IPS-15b (cell line): Measurements from ENCODE around the gene SYNPO.

Source experiments
- H3K27me3 ChIP-seq: one replicate; pipeline ENCODE4 v1.6.1; 2013; ENCODE audit warnings: low read length; ENCODE audit not compliant: control insufficient read depth, insufficient read depth
- H3K36me3 ChIP-seq: one replicate; pipeline ENCODE4 v1.6.1; 2013; ENCODE audit warnings: low read length; ENCODE audit not compliant: control insufficient read depth, insufficient read depth
- H3K4me1 ChIP-seq: one replicate; pipeline ENCODE4 v1.6.1; 2013; ENCODE audit warnings: mild to moderate bottlenecking, low read length; ENCODE audit not compliant: control insufficient read depth, insufficient read depth
- H3K4me3 ChIP-seq: one replicate; pipeline ENCODE4 v1.5.1; 2013; ENCODE audit warnings: low read depth, low read length
- H3K9ac ChIP-seq: one replicate; pipeline ENCODE4 v1.6.1; 2013; ENCODE audit warnings: low read depth, mild to moderate bottlenecking, low read length
- H3K9me3 ChIP-seq: one replicate; pipeline ENCODE4 v1.6.1; 2013; ENCODE audit warnings: mild to moderate bottlenecking, low read length; ENCODE audit not compliant: control insufficient read depth, insufficient read depth

SYNPO gene

GRCh38 chr5:150600616-150601490 is 39.6 kb upstream of the SYNPO start:
- H3K4me3 ChIP-seq, result no peak overlapping the region
- H3K9me3 ChIP-seq, result no peaks in the 10 kb centered on the region
- H3K27me3 ChIP-seq, result no peaks in the 10 kb centered on the region
- no peaks in the 10 kb centered on the region for H3K36me3 ChIP-seq
- peaks cover 2% of the 10 kb centered on the region for H3K4me1 ChIP-seq
- H3K9ac ChIP-seq, result no peak overlapping the region

GRCh38 chr5:150601491-150602345 is 38.7 kb upstream of the SYNPO start:
- no peaks in the 10 kb centered on the region for H3K27me3 ChIP-seq
- H3K4me3 ChIP-seq, result no peak overlapping the region
- H3K36me3 ChIP-seq, result no peaks in the 10 kb centered on the region
- H3K9me3 ChIP-seq, result no peaks in the 10 kb centered on the region
- no peaks in the 10 kb centered on the region for H3K4me1 ChIP-seq
- H3K9ac ChIP-seq, result no peak overlapping the region

GRCh38 chr5:150603052-150603451 is 37.4 kb upstream of the SYNPO start:
- H3K4me1 ChIP-seq, result no peaks in the 10 kb centered on the region
- H3K27me3 ChIP-seq, result no peaks in the 10 kb centered on the region
- H3K9ac ChIP-seq, result no peak overlapping the region
- no peaks in the 10 kb centered on the region for H3K9me3 ChIP-seq
- H3K36me3 ChIP-seq, result no peaks in the 10 kb centered on the region
- H3K4me3 ChIP-seq, result no peak overlapping the region

DNA sequence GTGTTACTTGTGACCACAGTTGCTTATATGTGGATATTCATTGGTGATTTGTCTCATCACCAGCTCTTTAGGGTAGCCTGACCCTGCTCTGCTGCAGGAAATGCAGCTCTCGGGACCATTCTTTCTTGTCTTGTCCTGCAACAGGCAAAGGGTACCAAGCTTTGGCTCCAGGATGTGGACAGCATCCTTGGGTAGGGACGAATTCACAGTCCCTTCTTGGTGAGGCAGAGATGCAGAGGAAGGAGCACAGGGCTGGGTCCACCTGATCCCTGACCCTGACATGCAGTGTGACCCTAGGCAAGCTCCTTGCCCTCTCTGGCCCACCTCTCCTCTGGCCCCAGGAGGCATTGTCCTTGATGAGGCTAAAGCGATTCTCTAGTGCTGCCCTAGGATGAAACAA is 37.0 kb upstream of the SYNPO start:
- no peaks in the 10 kb centered on the region for H3K27me3 ChIP-seq
- no peaks in the 10 kb centered on the region for H3K36me3 ChIP-seq
- H3K9me3 ChIP-seq, result no peaks in the 10 kb centered on the region
- no peak overlapping the region for H3K9ac ChIP-seq
- no peak overlapping the region for H3K4me3 ChIP-seq
- H3K4me1 ChIP-seq, result no peaks in the 10 kb centered on the region

- H3K4me1 ChIP-seq, result no peaks in the 10 kb centered on the region
- no peak overlapping the region for H3K9ac ChIP-seq
- H3K36me3 ChIP-seq, result no peaks in the 10 kb centered on the region
- H3K27me3 ChIP-seq, result no peaks in the 10 kb centered on the region
- H3K4me3 ChIP-seq, result no peak overlapping the region
- H3K9me3 ChIP-seq, result no peaks in the 10 kb centered on the region
Observed at GRCh38 chr5:150604010-150604409, 36.5 kb upstream of the SYNPO start.

DNA sequence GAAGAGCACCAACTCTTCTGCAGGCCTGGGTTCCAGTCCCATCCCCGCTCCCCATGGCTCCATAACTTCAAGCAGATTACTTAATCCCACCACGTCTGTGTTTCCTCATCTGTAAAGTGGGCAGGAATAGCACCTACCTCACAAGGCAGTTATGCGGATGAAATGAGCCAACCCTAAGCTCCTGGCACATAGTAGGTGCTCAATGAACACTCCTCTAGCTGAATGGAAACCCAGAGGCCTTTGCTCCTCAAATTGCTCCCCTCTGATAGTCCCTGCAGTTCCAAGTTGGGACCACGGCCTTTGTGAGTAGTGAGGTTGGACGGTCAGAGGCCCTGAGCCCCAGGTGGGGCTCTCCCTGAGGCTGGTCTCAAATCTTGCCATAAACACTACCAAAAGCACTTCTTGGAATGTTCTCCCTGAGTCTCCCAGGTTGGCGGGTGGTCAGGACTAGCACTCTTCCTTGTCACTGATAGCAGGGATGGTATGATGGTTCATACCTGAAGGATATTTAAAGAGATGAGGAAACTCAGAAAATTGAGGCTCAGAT is 35.5 kb upstream of the SYNPO start:
- Histone ChIP-seq H3K4me3 (no peak overlapping the region), H3K9ac (no peak overlapping the region), H3K4me1 (no peaks in the 10 kb centered on the region), H3K36me3 (no peaks in the 10 kb centered on the region), H3K27me3 (no peaks in the 10 kb centered on the region), H3K9me3 (no peaks in the 10 kb centered on the region)

- H3K9me3 ChIP-seq, result no peaks in the 10 kb centered on the region
- no peak overlapping the region for H3K9ac ChIP-seq
- no peak overlapping the region for H3K4me3 ChIP-seq
- H3K36me3 ChIP-seq, result no peaks in the 10 kb centered on the region
- no peaks in the 10 kb centered on the region for H3K4me1 ChIP-seq
- H3K27me3 ChIP-seq, result no peaks in the 10 kb centered on the region
Observed at GRCh38 chr5:150605546-150605945, 34.9 kb upstream of the SYNPO start.

DNA sequence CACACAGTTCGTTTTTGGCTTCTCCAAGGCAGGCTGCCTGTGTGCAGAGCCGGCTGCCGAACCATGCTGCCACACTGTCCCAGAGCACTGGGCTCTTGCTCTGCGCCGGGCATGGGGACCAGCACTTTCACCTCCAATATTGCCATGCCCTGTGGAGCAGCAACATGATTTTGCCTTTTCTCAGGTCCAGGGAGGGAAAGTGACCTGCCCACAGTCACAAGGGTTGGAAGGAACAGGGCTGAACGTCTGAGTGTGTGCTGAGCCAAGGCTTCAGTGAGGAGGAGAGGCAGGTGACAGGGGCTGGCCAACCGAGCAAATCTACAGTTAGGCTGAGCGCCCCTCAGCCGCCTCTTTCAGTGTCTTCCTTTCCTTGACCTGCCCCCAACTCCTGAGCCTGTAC is 34.0 kb upstream of the SYNPO start:
- no peaks in the 10 kb centered on the region for H3K9me3 ChIP-seq
- H3K4me1 ChIP-seq, result no peaks in the 10 kb centered on the region
- no peak overlapping the region for H3K4me3 ChIP-seq
- H3K36me3 ChIP-seq, result no peaks in the 10 kb centered on the region
- no peak overlapping the region for H3K9ac ChIP-seq
- no peaks in the 10 kb centered on the region for H3K27me3 ChIP-seq

DNA sequence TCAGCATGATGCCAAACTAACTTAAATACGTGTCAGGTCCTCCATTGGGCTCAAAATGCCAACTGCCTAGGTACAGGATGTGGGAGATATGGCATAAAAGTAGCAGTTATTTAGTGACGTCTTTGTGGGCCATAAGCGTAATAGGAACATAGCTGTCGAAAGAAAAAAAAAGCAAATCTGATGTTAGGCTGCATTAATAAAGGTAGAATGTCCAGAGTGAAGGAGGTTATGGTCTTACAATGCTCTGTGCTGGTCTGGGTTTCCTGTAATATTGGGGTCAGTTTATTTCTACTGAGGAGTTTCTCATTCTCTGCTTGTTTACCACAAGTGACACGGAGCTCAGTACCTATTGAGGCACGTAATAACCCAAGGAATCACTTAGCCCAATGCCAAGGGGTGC is 33.4 kb upstream of the SYNPO start:
- Histone ChIP-seq H3K9ac (no peak overlapping the region), H3K36me3 (no peaks in the 10 kb centered on the region), H3K27me3 (no peaks in the 10 kb centered on the region), H3K4me1 (no peaks in the 10 kb centered on the region), H3K4me3 (no peak overlapping the region), H3K9me3 (no peaks in the 10 kb centered on the region)

GRCh38 chr5:150607991-150608390 is 32.5 kb upstream of the SYNPO start:
- H3K36me3 ChIP-seq, result no peaks in the 10 kb centered on the region
- no peaks in the 10 kb centered on the region for H3K27me3 ChIP-seq
- no peak overlapping the region for H3K9ac ChIP-seq
- no peak overlapping the region for H3K4me3 ChIP-seq
- H3K4me1 ChIP-seq, result no peaks in the 10 kb centered on the region
- no peaks in the 10 kb centered on the region for H3K9me3 ChIP-seq

- H3K9ac ChIP-seq, result no peak overlapping the region
- peaks cover 2% of the 10 kb centered on the region for H3K4me1 ChIP-seq
- H3K4me3 ChIP-seq, result no peak overlapping the region
- H3K36me3 ChIP-seq, result no peaks in the 10 kb centered on the region
- no peaks in the 10 kb centered on the region for H3K27me3 ChIP-seq
- H3K9me3 ChIP-seq, result no peaks in the 10 kb centered on the region
Observed at GRCh38 chr5:150608991-150609390, 31.5 kb upstream of the SYNPO start.
